ENCODE results near the gene POLA1.

The POLA1 gene

GRCh38 chrX:25002661-25003020, 308.9 kb downstream of the POLA1 start:
- H3K36me3 ChIP-seq (ENCODE audit: insufficient read depth, low read length) = no peaks in the 10 kb centered on the region
- H3K27ac ChIP-seq (ENCODE audit: low read depth, low read length) = no peak overlapping the region
- no peaks in the 10 kb centered on the region for H3K9me3 ChIP-seq (ENCODE audit: insufficient read depth, low read depth, low read length)
- 0% methylated on average over 31 of the region's 33 CpGs for WGBS
- no peak overlapping the region for H3K9ac ChIP-seq (ENCODE audit: low read depth, low read length)
- peaks cover 25% of the 10 kb centered on the region for H3K4me1 ChIP-seq (ENCODE audit: insufficient read depth, low read length)
- H3K4me3 ChIP-seq (ENCODE audit: low read length) = peak overlapping the region; percentile 44
- peaks cover 99% of the 10 kb centered on the region for H3K27me3 ChIP-seq (ENCODE audit: insufficient read depth, low read length)

- Histone ChIP-seq H3K9me3 (ENCODE audit: insufficient read depth, low read depth, low read length) (no peaks in the 10 kb centered on the region), H3K27ac (ENCODE audit: low read depth, low read length) (no peak overlapping the region), H3K4me1 (ENCODE audit: insufficient read depth, low read length) (peaks cover 22% of the 10 kb centered on the region), H3K36me3 (ENCODE audit: insufficient read depth, low read length) (no peaks in the 10 kb centered on the region), H3K9ac (ENCODE audit: low read depth, low read length) (no peak overlapping the region), H3K4me3 (ENCODE audit: low read length) (peak overlapping the region; percentile 44), H3K27me3 (ENCODE audit: insufficient read depth, low read length) (peaks cover 99% of the 10 kb centered on the region)
- WGBS = under 1% methylated on average over 34 of the region's 40 CpGs
Measured at GRCh38 chrX:25003066-25003849, 309.5 kb downstream of the POLA1 start.

DNA sequence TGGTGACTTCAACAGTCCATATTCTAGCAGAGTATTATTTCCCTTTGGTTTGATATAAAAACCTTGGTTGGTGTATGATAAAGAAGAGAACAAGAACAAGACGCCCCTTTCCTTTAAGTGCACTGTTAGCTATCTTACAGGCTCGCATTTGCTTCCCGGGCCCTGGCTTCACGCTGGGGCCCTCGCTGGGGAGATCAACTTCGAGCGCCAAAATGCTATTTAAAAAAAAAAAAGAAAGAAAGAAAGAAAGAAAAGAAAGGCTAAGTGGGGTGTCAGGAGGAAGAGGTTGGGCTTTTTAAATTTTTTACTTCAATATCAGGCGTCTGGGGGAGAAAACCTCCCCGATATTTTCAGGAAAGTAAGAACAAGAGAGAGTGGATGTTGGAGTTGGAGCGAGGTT, 310.3 kb downstream of the POLA1 start:
- Histone ChIP-seq H3K27ac (ENCODE audit: low read depth, low read length) (no peak overlapping the region), H3K9me3 (ENCODE audit: insufficient read depth, low read depth, low read length) (no peaks in the 10 kb centered on the region), H3K4me1 (ENCODE audit: insufficient read depth, low read length) (peaks cover 16% of the 10 kb centered on the region), H3K36me3 (ENCODE audit: insufficient read depth, low read length) (no peaks in the 10 kb centered on the region), H3K9ac (ENCODE audit: low read depth, low read length) (no peak overlapping the region), H3K4me3 (ENCODE audit: low read length) (no peak overlapping the region), H3K27me3 (ENCODE audit: insufficient read depth, low read length) (peaks cover 99% of the 10 kb centered on the region)
- under 1% methylated on average over 10 of the region's 10 CpGs for WGBS

DNA sequence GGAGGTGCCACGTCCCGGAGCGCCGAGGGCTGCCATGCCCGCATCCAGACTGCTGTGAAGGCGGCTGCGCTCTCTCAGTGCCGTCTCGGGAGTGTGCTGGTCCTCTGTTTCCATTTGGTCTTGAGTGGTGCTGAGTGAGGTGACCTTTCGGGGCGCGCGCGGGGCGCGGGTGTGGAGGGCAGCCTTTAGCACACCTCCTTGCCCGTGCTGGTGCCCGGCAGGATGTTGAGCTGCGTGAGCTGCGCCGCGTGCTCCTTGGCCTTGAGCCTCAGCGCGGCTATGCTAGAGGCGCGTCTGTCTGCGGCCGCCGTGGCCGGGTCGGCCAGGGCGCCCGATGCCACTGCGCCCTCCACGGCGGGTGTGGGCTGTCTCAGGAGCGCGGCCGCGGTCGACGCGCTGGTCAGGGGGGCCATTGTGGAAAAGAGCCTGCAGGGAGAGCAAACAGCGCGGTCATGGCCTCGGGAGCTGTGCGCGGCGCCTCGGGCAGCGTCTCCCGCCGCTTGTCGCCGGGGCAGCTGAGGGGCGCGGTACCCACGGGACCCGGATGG, 310.8 kb downstream of the POLA1 start:
- no peak overlapping the region for H3K9ac ChIP-seq (ENCODE audit: low read depth, low read length)
- 2% methylated on average over 59 of the region's 59 CpGs for WGBS
- peaks cover 99% of the 10 kb centered on the region for H3K27me3 ChIP-seq (ENCODE audit: insufficient read depth, low read length)
- H3K4me1 ChIP-seq (ENCODE audit: insufficient read depth, low read length) = peaks cover 11% of the 10 kb centered on the region
- no peaks in the 10 kb centered on the region for H3K36me3 ChIP-seq (ENCODE audit: insufficient read depth, low read length)
- no peak overlapping the region for H3K27ac ChIP-seq (ENCODE audit: low read depth, low read length)
- no peak overlapping the region for H3K4me3 ChIP-seq (ENCODE audit: low read length)
- H3K9me3 ChIP-seq (ENCODE audit: insufficient read depth, low read depth, low read length) = no peaks in the 10 kb centered on the region

DNA sequence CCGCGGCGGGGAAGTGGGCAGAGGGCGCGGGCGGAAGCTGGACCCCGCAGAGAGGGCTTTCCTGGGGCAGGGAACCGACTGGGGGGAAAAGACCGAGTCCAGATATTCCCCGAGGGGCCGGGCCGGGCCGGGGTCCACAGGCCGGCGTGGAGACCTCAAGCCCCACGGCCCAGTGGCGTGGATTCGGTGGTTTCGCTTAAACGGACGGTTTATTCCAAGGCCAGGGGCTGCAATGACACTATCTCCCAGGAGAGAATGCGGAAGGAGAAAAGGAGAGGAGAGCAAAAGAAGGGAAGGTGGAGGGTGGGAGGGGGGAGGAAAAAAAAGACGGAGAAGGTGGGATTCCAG, 311.3 kb downstream of the POLA1 start:
- H3K4me1 ChIP-seq (ENCODE audit: insufficient read depth, low read length) = peaks cover 10% of the 10 kb centered on the region
- H3K4me3 ChIP-seq (ENCODE audit: low read length) = no peak overlapping the region
- H3K9ac ChIP-seq (ENCODE audit: low read depth, low read length) = no peak overlapping the region

GRCh38 chrX:25005382-25006185, 311.9 kb downstream of the POLA1 start:
- Histone ChIP-seq H3K27me3 (ENCODE audit: insufficient read depth, low read length) (peaks cover 100% of the 10 kb centered on the region), H3K36me3 (ENCODE audit: insufficient read depth, low read length) (no peaks in the 10 kb centered on the region), H3K4me1 (ENCODE audit: insufficient read depth, low read length) (peaks cover 7% of the 10 kb centered on the region), H3K4me3 (ENCODE audit: low read length) (no peak overlapping the region), H3K9me3 (ENCODE audit: insufficient read depth, low read depth, low read length) (no peaks in the 10 kb centered on the region), H3K27ac (ENCODE audit: low read depth, low read length) (no peak overlapping the region), H3K9ac (ENCODE audit: low read depth, low read length) (no peak overlapping the region)
- under 1% methylated on average over 72 of the region's 72 CpGs for WGBS

More for the DNA sequence above, 311.3 kb downstream of the POLA1 start:
- no peaks in the 10 kb centered on the region for H3K36me3 ChIP-seq (ENCODE audit: insufficient read depth, low read length)
- H3K27ac ChIP-seq (ENCODE audit: low read depth, low read length) = no peak overlapping the region
- H3K27me3 ChIP-seq (ENCODE audit: insufficient read depth, low read length) = peaks cover 99% of the 10 kb centered on the region
- no peaks in the 10 kb centered on the region for H3K9me3 ChIP-seq (ENCODE audit: insufficient read depth, low read depth, low read length)
- under 1% methylated on average over 23 of the region's 23 CpGs for WGBS

DNA sequence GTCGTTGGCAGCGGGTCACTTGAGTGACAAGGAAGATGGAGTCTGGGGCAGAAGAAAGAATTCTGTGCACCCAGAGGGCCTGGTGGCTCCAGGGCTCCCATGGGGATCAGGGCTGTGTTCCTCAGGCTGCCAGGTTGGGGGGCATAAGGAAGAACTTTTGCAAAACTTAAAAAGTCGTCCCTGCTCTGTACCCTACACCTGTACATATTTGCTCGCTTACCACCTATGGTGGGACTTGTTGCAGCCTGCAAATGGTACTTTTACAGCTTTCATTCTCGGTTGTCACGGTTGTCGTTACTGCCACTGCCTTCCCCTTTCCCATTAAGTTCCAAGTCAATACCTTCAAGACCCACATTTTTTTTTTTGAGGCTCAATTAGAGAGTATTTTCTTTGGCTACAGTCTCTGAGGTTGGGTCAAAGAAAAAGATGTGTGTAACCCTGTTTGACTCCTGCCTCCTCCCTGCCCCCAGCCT, 312.9 kb downstream of the POLA1 start:
- Histone ChIP-seq H3K9ac (ENCODE audit: low read depth, low read length) (no peak overlapping the region), H3K9me3 (ENCODE audit: insufficient read depth, low read depth, low read length) (no peaks in the 10 kb centered on the region), H3K27ac (ENCODE audit: low read depth, low read length) (no peak overlapping the region), H3K27me3 (ENCODE audit: insufficient read depth, low read length) (peaks cover 100% of the 10 kb centered on the region), H3K4me1 (ENCODE audit: insufficient read depth, low read length) (peaks cover 3% of the 10 kb centered on the region; the same call in 1 of the 2 replicates), H3K36me3 (ENCODE audit: insufficient read depth, low read length) (no peaks in the 10 kb centered on the region), H3K4me3 (ENCODE audit: low read length) (no peak overlapping the region)
- 1% methylated on average over 7 of the region's 7 CpGs for WGBS

DNA sequence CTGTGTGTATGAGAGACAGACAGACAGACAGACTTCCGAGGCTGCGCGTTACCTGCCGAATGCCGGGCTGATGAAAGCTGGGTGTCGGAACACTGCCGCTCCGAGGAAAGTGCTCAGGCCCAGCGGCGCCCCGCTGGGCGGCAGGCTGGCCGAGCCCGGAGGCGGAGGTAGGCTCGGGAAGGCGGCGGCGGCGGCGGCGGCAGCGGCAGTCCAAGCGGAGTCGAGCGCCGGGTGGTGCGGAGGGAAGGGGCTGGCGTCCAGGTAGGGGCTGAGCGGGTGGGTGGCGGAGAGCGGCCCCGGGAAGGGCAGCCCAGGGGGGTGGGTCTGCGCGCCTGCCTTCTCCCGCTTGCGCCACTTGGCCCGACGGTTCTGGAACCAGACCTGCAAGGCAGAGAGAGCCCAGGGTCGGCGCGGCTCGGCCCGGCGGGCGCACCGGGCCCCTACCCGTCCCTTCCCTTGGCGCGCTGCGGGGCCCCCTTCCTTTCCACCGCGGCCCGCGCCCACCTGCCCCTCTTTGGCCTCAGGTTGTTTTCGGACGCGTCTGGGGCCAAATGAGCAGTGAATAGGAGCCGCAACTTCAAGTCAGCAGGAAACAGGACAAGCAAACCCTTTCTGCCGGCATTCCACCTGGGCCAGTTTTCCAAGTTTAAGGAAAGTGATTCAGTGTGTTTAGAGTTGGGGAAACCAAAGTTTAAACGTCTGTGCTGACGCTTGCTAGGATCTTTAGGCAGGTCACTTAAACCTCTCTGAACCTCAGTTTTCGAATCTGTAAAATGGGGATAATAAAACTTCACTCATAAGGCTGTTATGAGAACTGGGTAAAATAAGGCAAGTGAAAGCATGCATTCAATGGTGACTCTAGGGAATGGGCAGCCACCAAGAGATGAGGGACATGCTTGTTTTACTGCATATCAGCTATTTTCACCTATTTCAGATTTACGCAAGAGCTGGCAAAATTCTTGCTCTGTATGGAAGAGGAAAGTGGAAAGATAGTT, 313.6 kb downstream of the POLA1 start:
- Histone ChIP-seq H3K4me3 (ENCODE audit: low read length) (peak overlapping the region; percentile 21; the same call in 1 of the 2 replicates), H3K27ac (ENCODE audit: low read depth, low read length) (no peak overlapping the region), H3K9ac (ENCODE audit: low read depth, low read length) (no peak overlapping the region), H3K36me3 (ENCODE audit: insufficient read depth, low read length) (no peaks in the 10 kb centered on the region), H3K27me3 (ENCODE audit: insufficient read depth, low read length) (peaks cover 100% of the 10 kb centered on the region), H3K9me3 (ENCODE audit: insufficient read depth, low read depth, low read length) (no peaks in the 10 kb centered on the region), H3K4me1 (ENCODE audit: insufficient read depth, low read length) (peaks cover 3% of the 10 kb centered on the region; the same call in 1 of the 2 replicates)
- 2% methylated on average over 63 of the region's 64 CpGs for WGBS

DNA sequence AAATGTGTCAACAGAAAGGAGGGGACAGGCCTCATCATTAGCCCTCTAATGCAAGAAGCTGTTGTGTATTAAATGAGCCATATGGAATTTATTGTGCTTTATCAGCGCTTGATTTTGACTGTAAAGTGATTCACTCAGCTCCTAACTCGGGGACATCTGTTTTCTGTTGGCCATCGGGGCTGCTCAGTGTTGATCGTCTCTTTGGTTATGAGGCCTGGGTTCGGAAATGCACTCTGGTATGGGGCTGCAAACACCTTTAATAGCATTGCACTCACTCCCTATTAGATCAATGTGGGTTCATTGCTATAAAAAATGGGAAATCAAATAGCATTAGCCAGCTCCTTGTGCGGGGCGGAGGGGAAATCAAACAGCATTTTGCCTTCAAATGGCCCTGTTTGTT, 315.7 kb downstream of the POLA1 start:
- 2% methylated on average over 6 of the region's 7 CpGs for WGBS
- Histone ChIP-seq H3K36me3 (ENCODE audit: insufficient read depth, low read length) (no peaks in the 10 kb centered on the region), H3K27me3 (ENCODE audit: insufficient read depth, low read length) (peaks cover 98% of the 10 kb centered on the region), H3K9ac (ENCODE audit: low read depth, low read length) (no peak overlapping the region), H3K4me1 (ENCODE audit: insufficient read depth, low read length) (no peaks in the 10 kb centered on the region; the same call in 1 of the 2 replicates), H3K27ac (ENCODE audit: low read depth, low read length) (no peak overlapping the region), H3K9me3 (ENCODE audit: insufficient read depth, low read depth, low read length) (no peaks in the 10 kb centered on the region), H3K4me3 (ENCODE audit: low read length) (no peak overlapping the region)

- no peak overlapping the region for H3K27ac ChIP-seq (ENCODE audit: low read depth, low read length)
- H3K9me3 ChIP-seq (ENCODE audit: insufficient read depth, low read depth, low read length) = no peaks in the 10 kb centered on the region
- WGBS = 3% methylated on average over 31 of the region's 33 CpGs
- no peaks in the 10 kb centered on the region; the same call in 1 of the 2 replicates for H3K4me1 ChIP-seq (ENCODE audit: insufficient read depth, low read length)
- no peak overlapping the region for H3K4me3 ChIP-seq (ENCODE audit: low read length)
- H3K27me3 ChIP-seq (ENCODE audit: insufficient read depth, low read length) = peaks cover 98% of the 10 kb centered on the region
- no peaks in the 10 kb centered on the region for H3K36me3 ChIP-seq (ENCODE audit: insufficient read depth, low read length)
- no peak overlapping the region for H3K9ac ChIP-seq (ENCODE audit: low read depth, low read length)
Measured at GRCh38 chrX:25010784-25011588, 317.3 kb downstream of the POLA1 start.

Data from HUES64 (cell line).